Muscle layer of colon (tissue), 2 donors: ENCODE measurements around the gene ELAVL2.

Source experiments
- H3K27ac ChIP-seq: one replicate; pipeline ENCODE4 v1.7.0; 2013; ENCODE audit warnings: low read depth, mild to moderate bottlenecking, low read length, moderate library complexity
- H3K27me3 ChIP-seq, 2 donors: one replicate each; pipeline ENCODE4 v1.7.0; 2013; ENCODE audit warnings: low read length in 2 of 2, mild to moderate bottlenecking in 2 of 2; ENCODE audit not compliant: insufficient read depth in 2 of 2, control insufficient read depth in 1 of 2
- H3K36me3 ChIP-seq: one replicate; pipeline ENCODE4 v1.7.0; 2013; ENCODE audit warnings: mild to moderate bottlenecking, low read length; ENCODE audit not compliant: insufficient read depth
- H3K4me1 ChIP-seq: one replicate; pipeline ENCODE4 v1.7.0; 2013; ENCODE audit warnings: mild to moderate bottlenecking, low read length; ENCODE audit not compliant: insufficient read depth
- H3K4me3 ChIP-seq, 2 donors: one replicate each; pipeline ENCODE4 v1.7.0; 2013; ENCODE audit warnings: low read length in 2 of 2, low read depth in 1 of 2, mild to moderate bottlenecking in 1 of 2, moderate library complexity in 1 of 2
- H3K9ac ChIP-seq: one replicate; pipeline ENCODE4 v1.7.0; 2013; ENCODE audit warnings: low read length
- H3K9me3 ChIP-seq: one replicate; pipeline ENCODE4 v1.7.0; 2013; ENCODE audit warnings: mild to moderate bottlenecking, low read length
- donor health status: abdominal sarcoma.
- donor health status: Adenocarcinoma of cecum.

ELAVL2 gene

DNA sequence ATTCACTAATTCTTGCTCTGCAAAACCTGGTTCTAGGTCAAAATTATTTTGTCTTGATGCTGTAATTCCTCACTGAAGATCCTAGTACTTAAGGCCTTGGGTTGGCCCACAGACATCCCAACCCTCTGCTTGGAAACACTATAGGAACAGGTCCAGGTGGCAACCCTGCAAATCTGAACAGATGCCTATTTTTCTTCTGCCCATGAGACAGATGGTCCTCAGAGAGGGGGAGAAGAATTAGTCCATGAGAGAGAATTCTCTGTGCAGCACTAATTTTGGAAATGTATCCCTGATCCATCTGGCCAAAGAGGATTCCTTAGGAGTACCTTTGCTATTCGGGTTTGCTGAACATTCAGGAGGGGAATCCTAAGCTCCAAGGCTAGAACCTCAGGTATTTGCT lies 156.3 kb downstream of the ELAVL2 start:
- no peaks in the 10 kb centered on the region for H3K27me3 ChIP-seq
- H3K36me3 ChIP-seq: no peaks in the 10 kb centered on the region
- H3K4me3 ChIP-seq: no peak overlapping the region
- H3K9me3 ChIP-seq: no peaks in the 10 kb centered on the region
- no peaks in the 10 kb centered on the region for H3K4me1 ChIP-seq
- H3K27ac ChIP-seq: no peak overlapping the region
- no peak overlapping the region for H3K9ac ChIP-seq

DNA sequence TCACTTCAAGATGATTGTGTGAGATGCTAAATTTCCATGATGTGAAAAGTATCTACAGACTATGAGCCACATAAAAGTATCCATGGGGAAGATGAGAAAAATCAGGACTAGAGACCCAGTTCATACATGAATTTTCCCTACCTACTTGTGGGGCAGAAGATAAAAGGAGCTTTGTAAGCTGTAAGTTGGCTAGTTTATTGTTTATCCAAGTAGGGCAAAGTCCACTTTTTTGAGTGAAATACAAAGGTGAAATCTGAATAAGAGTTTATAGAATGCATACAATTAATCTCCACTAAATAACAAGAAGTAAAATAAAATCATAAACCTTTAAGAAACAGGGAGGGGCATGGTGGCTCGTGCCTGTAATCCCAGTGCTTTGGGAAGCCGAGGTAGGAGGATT lies 160.4 kb downstream of the ELAVL2 start:
- H3K36me3 ChIP-seq: no peaks in the 10 kb centered on the region
- H3K27me3 ChIP-seq: no peaks in the 10 kb centered on the region
- H3K4me1 ChIP-seq: no peaks in the 10 kb centered on the region
- no peak overlapping the region for H3K27ac ChIP-seq
- H3K4me3 ChIP-seq: no peak overlapping the region
- H3K9ac ChIP-seq: no peak overlapping the region
- H3K9me3 ChIP-seq: no peaks in the 10 kb centered on the region

DNA sequence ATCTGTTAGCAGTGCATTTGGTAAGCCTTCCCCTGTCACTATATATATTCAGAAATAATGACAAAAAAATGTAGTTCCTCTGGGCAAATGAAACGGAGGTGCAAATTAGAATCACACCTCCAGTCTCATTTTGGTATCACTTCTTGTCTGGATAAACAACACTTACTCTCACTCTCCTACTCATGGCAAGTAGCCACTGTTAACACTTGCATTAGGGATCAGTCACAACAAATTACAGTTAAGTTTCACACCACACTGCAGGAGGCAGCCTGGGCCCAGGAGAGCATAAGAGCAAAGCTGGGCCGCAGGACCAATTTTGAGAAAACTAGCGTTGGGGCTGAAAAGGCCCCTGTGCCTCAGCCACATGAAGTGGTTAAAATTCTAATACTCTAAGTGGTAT lies 161.0 kb downstream of the ELAVL2 start:
- no peak overlapping the region for H3K4me3 ChIP-seq
- no peak overlapping the region for H3K9ac ChIP-seq
- no peak overlapping the region for H3K27ac ChIP-seq
- H3K4me1 ChIP-seq: no peaks in the 10 kb centered on the region
- H3K9me3 ChIP-seq: no peaks in the 10 kb centered on the region
- no peaks in the 10 kb centered on the region for H3K36me3 ChIP-seq
- H3K27me3 ChIP-seq: no peaks in the 10 kb centered on the region

DNA sequence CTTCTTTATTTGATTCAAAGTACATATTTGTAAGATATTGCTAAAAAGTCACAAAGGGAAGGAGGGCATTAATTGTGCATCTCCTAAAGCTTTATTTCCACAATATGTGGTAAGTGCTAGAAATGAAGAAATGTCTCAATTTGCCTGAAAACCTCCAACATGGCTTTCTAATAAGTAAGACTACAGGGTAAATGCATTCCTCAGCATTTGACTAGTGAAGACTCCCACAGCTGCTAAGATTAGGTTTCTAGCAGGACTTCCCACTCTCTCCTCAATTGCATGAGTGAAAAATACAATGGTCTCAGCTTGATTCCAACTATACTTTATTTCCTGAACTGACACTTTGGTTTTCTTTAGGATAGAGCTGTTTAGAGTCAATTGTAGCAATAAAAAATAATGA lies 162.1 kb downstream of the ELAVL2 start:
- Histone ChIP-seq H3K9me3 (no peaks in the 10 kb centered on the region), H3K36me3 (no peaks in the 10 kb centered on the region), H3K4me1 (no peaks in the 10 kb centered on the region), H3K4me3 (no peak overlapping the region), H3K27me3 (no peaks in the 10 kb centered on the region), H3K9ac (no peak overlapping the region), H3K27ac (no peak overlapping the region)

DNA sequence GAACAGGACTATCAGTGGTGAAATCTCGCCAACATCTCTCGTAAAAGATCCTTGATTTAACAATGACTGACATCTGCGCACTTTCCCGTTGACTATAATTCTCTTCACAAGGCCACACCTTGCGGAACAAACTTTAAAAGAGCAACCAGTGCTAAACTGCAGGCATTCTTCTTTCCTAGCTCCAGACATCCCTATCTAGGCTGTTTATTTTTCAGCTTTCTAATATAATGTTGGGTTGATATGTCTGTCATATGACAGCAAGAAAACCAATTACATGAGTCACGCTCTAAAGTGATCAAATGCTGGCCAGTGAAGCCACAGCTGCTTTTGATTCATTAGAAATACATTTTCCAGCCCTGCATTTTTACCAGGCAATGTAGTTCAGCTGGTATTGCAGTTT lies 162.5 kb downstream of the ELAVL2 start:
- H3K27me3 ChIP-seq: no peaks in the 10 kb centered on the region

DNA sequence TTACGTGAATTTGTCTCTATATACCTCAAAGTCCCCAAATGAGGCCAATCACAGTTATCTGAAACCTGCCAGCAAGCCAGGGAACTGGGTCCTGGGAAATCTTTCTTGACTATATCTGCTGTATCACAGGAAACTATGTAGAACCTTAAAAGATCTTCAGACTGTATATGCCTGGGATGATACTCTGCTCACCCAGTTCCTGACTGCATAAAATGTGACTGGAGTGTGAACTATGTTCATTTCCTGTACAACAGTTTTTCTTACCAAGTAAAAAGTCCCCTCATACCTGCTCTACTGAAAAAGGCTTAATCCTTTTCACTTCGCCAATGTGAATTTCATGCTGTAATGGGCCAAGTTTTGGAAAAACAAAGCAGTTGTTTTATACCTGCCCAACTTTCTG lies 162.9 kb downstream of the ELAVL2 start:
- H3K4me1 ChIP-seq: no peaks in the 10 kb centered on the region
- no peak overlapping the region for H3K9ac ChIP-seq
- H3K4me3 ChIP-seq: no peak overlapping the region
- H3K9me3 ChIP-seq: no peaks in the 10 kb centered on the region
- no peaks in the 10 kb centered on the region for H3K36me3 ChIP-seq
- H3K27ac ChIP-seq: no peak overlapping the region
- H3K27me3 ChIP-seq: no peaks in the 10 kb centered on the region

More for the DNA sequence above, 162.5 kb downstream of the ELAVL2 start:
- Histone ChIP-seq H3K9me3 (no peaks in the 10 kb centered on the region), H3K27ac (no peak overlapping the region), H3K36me3 (no peaks in the 10 kb centered on the region), H3K9ac (no peak overlapping the region), H3K4me1 (no peaks in the 10 kb centered on the region), H3K4me3 (no peak overlapping the region)

DNA sequence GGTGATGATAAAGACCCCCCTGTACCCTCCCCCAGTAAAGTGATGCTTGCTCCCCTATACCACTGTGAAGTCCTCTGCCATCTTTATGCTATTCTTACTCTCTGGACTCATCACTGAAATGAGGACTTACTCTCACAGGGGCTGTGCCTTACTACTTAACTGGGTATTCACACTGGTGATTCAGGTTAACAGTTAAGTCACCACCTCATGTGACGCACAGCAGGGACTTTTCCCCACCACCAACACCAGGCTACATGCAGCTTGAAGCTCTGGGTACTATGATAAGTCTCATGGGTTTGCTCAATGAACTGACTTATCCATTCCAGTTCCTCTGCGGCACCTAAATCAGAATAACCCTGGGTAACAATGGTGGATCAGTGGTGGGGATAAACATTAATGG lies 163.7 kb downstream of the ELAVL2 start:
- no peaks in the 10 kb centered on the region for H3K9me3 ChIP-seq
- no peaks in the 10 kb centered on the region for H3K36me3 ChIP-seq
- no peaks in the 10 kb centered on the region for H3K27me3 ChIP-seq
- H3K4me3 ChIP-seq: no peak overlapping the region
- no peaks in the 10 kb centered on the region for H3K4me1 ChIP-seq
- no peak overlapping the region for H3K27ac ChIP-seq
- no peak overlapping the region for H3K9ac ChIP-seq

DNA sequence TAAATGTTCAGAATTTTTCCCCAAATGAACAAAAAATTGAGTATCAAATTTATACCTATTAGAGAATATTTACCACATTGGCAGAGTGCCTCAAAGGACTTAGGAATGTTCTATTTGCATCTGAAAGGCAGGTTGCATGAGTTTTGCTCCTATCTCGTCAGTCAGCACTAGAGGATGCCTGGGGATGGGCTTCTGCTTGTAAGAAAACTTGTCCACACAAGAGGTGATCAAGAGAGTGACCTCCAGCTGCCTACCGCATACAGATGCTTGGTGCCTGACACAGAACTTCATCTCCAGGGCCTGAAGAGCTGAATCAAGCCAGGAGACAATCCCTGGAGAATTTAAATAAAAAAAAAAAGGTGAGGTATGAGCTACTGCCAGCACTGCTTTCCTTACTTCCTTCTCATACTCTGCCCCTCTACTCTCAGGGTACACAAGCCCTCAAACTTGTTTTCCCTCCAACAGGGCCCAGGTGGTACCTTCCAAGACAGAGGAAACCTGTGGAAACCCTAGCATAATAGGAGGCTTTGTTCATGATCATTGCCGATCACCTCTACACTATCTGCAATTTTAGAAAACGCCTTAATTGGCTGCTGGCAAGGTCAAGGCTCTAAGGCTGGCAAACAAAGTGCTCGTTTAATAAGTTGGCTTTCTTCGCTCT lies 166.6 kb downstream of the ELAVL2 start:
- Histone ChIP-seq H3K36me3 (no peaks in the 10 kb centered on the region), H3K9me3 (no peaks in the 10 kb centered on the region), H3K4me1 (no peaks in the 10 kb centered on the region), H3K27me3 (no peaks in the 10 kb centered on the region), H3K27ac (no peak overlapping the region), H3K9ac (no peak overlapping the region), H3K4me3 (no peak overlapping the region)

DNA sequence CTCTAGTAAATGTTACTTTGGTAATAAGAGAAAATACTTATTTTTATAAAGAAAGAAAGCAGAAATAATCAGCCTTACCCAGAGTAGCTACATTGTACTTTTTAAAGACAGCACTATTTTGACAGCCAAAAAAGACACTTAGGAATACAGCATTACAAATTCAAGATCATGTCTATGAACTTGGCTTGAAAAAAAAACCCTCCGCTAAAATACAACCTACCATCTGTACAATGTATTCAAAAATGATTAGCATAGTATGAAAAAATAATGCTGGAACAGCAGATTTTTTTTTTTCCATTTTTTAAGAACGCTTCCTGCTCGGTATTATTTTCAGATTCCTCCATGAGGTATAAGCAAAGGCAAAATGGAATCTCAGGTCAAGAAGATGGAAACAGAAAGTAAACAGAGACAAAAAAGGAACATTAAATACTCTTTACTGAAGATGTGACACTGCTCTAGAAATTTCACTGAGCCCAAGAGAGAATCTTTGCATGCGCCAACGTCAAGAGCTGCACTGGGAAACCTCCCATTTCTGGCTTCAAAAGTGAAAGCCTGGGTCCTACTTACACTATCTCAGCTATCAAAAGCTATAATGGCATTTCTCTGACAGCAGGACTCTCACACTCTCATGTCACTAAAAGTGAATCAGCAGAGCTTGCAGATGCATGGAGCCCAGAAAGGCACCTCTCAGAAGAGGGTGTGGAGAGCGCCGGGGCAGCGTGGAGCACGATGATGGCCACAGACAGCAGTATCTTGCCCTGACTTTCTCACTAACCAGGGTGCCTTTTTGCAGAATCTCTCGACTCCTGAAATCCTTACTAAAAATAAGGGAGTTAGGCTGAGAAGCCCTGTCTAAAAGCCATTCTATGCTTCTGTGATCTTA lies 167.4 kb downstream of the ELAVL2 start:
- H3K36me3 ChIP-seq: no peaks in the 10 kb centered on the region
- H3K4me1 ChIP-seq: no peaks in the 10 kb centered on the region
- H3K9me3 ChIP-seq: no peaks in the 10 kb centered on the region
- H3K4me3 ChIP-seq: no peak overlapping the region
- no peak overlapping the region for H3K9ac ChIP-seq
- H3K27ac ChIP-seq: no peak overlapping the region
- H3K27me3 ChIP-seq: no peaks in the 10 kb centered on the region

DNA sequence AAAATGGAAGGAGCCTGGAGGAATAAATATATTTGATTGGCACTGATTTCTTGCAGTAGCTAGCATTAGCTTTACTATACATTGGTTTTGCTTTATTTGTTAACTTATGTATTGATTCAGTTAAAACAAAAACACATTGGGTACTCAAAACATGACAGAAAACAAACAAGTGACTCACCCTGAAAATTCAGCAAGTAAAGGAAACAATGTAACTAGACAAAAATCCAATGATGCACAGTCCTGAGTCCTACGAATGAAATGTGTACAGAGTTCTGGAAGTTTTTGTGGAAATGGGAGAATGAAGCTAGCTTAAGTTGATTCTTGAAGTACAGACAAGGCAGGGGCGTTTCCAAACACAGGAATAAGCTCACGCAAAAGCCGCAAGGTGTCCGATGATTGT lies 175.0 kb downstream of the ELAVL2 start:
- Histone ChIP-seq H3K27me3 (no peaks in the 10 kb centered on the region), H3K9me3 (no peaks in the 10 kb centered on the region), H3K4me3 (no peak overlapping the region), H3K27ac (no peak overlapping the region), H3K9ac (no peak overlapping the region), H3K4me1 (no peaks in the 10 kb centered on the region), H3K36me3 (no peaks in the 10 kb centered on the region)

DNA sequence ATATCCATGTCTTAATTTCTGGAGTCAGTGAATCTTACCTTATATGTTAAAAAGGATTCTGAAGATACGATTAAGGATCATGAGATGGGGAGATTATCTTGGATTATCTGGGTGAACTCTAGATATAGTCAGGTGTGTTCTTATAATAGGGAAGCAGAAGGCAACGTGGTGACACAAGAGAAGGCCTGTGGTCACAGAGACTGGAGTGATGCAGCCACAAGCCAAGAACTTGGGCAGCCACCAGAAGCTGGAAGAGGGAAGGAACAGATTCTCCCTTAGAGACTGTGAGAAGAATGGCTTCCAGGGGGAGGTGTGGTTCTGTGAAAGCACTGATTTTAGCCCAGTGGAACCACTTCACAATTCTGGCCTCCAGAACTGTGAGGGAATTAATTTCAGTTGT lies 177.4 kb downstream of the ELAVL2 start:
- no peak overlapping the region for H3K4me3 ChIP-seq
- H3K9ac ChIP-seq: no peak overlapping the region
- H3K27me3 ChIP-seq: no peaks in the 10 kb centered on the region
- no peaks in the 10 kb centered on the region for H3K9me3 ChIP-seq
- no peak overlapping the region for H3K27ac ChIP-seq
- H3K36me3 ChIP-seq: no peaks in the 10 kb centered on the region
- H3K4me1 ChIP-seq: no peaks in the 10 kb centered on the region

DNA sequence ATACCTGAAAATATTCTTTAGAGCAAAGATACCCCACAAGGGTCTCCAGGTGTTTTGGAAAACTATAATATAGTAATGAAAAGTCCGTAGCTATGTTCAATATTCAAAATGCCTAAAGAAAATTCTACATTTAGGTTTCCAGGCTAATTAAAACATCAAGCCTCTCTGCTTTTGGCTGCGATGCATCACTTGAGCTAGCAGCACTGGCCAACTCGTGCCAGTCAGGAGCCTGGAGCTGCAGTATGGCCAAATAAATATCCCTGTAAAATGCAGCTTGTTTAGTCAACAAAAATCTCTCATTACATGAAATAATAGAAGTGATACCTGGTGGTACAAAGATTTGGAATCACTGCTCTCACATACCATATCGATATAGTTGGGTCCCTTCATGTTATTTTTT lies 181.1 kb downstream of the ELAVL2 start:
- H3K27me3 ChIP-seq: no peaks in the 10 kb centered on the region
- no peaks in the 10 kb centered on the region for H3K4me1 ChIP-seq
- no peak overlapping the region for H3K4me3 ChIP-seq
- no peak overlapping the region for H3K27ac ChIP-seq
- no peaks in the 10 kb centered on the region for H3K9me3 ChIP-seq
- H3K36me3 ChIP-seq: no peaks in the 10 kb centered on the region
- H3K9ac ChIP-seq: no peak overlapping the region
